Activated CD4-positive, alpha-beta T cell treated with anti-CD3 and anti-CD28 coated beads for 48 hours (primary cell): Measurements from ENCODE around the gene CEP131.

Experiments
- DNase-seq: peaks from one replicate; pipeline ENCODE4 v3.0.0-alpha.2; 2020

The CEP131 gene

DNA sequence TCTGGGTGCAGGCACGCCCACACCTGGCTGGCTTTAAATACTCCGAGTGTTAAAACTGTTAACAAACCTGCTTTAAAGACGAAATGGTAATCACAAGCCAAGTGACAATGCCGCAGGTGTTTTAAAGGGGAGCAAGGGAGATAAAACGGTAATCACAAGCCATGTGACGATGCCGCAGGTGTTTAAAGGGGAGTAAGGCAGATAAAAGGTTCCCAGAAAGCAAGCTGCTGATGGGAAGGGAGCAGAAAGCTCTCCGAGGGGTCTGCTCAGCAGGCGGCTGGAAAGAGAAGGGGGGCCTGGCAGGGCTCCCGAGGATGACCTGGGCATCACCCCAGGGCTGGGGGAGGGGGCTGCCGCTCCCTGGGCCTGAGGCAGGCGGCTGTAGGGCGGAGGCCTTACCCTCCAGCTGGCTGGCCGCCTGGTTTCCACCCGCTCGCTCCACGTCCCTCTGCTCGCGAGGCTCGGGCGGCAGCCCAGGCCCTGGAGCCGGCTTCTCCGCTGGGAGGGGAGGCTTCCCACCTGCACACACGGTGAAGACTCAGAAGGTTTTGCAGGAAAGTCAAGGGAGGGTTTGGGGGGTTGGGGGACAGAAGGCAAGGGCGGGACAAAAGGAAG is 28.4 kb upstream of the CEP131 start:
- DNase-seq = no peak

DNA sequence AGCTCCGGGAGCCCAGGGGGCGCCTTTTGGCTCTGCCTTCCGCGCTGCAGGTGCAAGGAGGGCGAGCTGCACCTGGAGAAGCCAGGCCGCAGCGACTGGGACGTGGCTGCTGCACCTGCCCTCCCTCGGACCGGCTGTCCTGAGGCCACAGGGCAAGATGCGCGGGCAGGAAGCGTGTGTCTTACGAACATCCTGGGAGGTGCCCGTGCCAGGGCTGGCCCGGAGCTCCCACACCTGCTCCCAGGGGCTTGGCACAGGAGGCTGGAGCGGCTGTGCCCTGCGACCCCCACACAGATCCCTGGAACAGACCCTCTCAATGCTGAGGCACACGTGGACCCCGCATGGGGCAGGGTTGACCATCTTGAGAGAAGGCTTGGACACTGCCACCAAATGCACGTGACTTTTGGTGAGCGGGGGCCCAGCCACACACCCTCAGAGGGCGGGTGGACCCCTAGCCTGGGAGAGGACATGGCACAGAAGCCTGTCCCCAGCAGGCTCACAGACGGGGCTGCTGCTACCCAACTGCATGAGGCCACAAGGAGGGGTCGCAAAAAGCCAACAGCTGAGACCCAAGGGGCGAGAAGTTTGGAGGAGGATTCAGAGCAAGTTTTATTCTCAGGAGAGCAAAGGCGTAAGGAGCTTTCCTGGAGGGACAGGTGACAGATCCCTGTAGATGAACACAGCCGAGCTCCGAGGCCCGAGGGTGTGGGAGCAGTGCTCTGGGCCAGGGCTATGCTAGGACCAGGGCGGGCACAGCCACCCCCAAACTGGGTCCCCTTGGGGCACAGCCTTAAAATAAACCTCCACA is 27.7 kb upstream of the CEP131 start:
- DNase-seq = no peak

DNA sequence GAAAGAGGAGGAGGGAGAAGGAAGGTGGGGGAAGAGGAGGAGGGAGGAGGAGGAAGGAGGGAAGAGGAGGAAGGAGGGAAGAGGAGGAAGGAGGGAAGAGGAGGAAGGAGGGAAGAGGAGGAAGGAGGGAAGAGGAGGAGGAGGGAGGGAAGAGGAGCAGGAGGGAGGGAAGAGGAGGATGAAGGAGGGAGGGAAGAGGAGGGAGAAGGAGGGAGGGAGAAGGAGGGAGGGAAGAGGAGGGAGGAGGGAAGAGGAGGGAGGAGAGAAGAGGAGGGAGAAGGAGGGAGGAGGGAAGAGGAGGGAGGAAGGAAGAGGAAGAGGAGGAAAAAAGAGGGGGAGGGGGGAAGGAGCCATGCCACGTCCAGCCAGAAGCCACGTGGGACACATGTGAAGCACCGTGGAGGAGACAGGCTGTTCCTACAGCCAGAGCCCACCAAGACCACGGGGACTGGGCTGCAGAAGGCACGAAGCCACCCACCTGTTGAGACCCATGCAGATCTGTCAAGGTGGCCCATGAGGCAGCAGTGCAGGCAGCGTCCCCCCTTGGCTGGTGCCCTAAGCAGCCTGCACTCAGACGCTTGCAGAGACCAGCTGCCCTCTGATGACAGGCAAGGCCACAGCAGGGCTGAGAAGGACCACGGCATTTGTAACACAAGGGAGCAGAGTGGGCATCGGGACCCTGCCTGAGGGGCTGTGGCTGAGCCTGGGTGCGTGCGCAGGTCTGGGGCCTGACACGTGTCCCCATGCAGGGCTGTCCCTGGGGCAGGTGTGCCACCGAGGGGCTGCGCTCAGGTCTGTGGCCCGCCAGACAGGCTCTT is 26.7 kb upstream of the CEP131 start:
- no peak for DNase-seq

DNA sequence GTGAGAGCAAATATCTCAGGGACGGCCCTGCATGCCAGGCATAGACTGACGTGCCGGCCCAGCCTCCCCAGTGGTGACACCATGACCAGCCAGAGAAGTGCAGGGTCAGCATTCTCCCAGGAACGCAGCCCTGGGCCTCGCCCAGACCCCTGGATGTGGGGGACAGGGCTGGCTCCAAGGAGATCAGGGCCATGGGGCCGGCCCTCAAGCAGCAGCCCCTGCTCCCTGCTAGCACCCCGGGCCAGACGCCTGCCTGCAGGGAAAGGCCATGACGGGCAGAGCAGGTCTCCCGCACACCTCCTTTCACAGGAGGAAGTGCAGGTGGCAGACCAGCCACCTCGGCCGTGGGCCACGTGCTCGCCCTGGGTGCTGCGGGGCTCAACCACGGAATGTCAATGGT is 25.9 kb upstream of the CEP131 start:
- no peak for DNase-seq

DNA sequence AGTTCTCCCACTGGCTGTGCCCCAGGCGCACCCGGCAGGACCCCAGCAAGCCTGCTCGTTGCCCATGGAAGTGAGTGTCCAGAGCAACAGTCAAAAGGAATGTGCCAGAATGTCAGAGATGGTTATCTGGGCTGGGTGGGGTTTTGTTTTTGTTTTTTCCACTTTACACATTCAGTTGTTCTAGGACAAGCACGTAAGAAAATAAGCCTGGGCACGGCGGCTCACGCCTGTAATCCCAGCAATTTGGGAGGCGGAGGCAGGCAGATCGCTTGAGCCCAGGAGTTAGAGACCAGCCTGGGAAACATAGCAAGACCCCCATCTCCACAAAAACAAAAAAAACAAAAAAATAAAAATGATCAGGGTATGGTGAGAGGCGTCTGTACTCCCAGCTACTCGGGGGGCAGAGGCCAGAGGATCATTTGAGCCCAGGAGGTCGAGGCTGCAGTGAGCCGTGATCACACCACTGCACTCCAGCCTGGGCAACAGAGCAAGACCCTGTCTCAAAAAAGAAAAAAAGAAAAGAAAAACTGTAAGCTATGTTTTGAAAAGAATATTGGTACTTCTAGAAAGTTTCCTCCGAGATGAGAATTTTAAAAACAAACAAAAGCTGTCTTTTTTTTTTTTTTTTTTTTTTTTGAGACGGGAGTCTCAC is 24.7 kb upstream of the CEP131 start:
- no peak for DNase-seq

DNA sequence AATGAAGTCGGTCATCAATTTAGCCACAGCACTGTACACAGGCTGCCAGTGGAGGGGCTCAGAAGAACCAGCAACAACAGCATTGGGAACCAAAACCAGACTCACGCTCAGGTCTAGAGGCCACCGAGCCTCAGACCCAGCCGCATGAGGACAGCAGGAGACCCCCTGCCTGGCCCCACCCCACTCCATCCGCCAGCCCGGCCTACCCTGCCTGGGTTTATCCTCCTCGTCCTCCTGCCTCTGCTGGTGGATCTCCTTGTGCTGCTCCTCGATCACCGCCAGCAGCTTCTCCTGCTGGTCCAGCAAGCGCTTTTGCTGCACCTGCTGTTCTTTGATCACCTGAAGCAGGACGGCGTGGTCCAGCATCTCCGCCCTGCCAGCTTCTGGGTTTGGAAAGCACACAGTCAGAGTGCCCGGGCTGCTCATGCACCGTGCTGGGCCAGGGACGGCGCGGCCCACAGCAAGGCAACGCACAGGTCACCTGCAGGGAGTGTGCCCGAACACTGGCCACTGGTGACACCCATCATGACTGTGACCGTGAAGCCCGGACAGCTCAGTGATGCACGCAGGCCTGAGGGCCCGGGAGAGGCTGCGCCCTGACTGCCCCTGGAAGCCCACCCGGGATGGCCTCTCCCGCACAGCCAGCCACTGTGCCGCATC is 24.0 kb upstream of the CEP131 start:
- no peak for DNase-seq

DNA sequence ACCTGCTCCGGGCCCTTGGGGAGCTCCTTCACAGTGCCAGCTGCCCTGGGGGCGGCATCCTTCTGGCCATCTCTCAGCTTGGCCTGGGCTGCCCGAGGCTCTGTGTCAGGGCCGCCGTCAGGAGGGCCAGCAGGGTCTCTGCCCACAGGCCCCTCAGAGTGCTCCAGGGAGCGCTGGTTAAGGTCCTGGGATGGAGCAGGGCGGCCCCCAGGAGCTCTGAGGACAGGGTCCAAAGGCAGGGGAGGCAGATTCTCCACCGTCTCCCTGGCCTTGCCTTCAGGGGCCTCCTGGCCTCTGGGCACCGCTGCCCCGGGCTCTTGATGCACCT is 23.5 kb upstream of the CEP131 start:
- DNase-seq = no peak

DNA sequence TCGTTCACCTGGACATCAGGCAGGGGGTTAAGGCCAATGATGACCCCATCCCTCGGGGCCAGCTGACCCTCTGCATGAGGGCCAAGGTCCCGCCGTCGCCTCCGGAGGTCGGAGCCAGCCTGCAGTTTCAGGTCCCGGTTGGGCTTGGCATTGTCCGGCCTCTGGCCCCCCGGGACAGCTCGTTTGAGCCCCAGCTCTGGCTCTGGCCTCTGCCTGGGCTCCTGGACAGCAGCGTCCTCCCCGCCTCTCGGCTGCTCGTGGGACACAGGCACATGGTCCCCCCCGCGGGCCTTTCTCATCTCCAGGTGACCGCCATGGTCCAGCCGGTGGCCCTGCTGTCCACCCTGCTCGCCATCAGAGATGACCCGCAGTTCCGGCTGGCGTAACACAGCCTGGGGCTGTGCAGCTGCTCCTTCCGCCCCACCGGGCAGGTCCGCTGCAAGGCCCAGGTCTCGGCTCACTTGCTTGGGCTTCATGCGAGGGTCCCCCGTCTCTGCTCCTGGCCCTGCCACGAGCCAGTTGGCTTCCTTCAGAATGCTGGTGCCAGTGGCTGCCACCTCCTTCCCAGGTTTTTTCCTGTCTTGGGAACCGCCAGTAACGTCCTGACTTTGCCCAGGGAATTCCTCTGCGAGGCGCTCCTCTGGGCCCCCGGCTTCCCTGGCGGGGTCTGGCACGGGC is 23.0 kb upstream of the CEP131 start:
- DNase-seq = no peak

DNA sequence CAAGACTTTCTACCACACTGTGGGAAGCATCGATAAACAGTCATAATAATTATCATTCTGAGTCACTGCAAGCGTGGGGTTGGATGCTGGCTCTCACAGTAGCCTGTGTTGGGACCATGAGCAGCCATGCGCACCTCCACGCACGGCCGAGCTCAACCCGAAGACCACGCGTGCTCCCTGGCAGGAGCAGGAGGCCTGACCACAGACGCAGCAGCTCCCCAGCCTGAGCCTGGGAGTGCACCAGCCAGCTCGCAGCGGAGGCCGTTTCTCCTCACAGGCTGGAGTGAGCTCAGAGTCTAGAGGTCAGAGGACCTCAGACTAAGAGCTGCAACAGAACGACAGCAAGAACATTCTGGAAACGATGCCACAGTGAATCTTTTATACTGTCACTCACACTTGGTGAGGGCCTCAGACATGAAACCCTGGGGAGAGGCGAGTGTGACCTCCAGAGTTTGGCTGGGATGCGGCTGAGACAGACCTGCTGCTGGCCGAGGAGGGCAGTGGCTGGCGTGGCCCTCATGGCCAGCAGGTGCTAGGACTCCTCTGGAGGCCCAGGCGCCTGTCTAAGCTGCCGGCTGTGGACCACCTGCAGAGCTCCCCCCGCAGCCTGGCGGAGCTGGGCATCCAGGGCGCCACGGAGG is 22.4 kb upstream of the CEP131 start:
- DNase-seq = no peak

DNA sequence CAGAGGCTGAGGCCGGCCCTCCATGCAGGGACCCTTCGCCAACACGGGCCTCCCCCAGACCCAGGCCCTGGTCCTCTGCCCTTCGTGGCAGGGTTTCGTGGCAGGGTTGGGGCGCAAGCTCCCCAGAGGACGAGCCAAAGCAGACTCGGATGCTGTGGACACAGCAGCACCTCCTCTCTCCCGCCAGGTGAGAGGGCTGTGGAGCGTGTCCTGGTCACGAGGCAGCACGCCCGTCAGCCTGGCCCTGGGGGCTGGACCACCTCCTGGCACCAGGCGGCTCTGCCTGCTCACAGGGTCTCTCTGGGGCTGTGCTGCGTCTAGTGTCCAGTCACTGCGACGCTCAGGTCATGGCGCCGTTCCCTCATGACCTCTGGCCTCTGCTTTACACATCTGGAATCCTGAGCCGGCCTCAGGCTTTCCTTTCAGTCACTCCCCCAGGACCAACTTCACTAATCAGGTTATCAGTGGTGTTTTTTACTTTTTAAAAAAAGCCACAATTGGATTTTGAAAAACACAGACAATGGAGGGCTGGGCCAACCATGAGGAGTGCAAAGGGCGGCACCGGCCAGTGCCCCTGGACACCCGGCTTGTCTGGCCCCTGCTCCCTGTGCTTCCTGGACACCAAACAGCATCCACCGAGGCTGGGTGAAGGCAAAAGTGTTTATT is 21.7 kb upstream of the CEP131 start:
- DNase-seq = no peak

DNA sequence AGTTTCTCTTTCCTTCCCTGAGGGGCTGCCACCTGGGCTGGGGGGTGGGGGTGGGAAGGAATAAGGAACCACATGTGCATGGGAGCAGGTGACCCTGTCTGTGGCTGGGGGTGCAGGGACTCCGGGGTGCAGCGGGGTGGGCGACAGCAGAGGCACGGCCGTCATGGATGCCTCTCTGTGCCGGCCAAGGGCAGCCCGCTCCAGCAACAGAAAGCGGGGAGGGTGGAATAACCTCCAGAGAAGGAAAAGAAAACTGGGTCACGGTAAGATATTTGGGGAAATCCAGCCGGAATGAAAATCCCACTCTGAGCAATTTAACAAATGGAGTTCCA is 20.5 kb upstream of the CEP131 start:
- DNase-seq = no peak

DNA sequence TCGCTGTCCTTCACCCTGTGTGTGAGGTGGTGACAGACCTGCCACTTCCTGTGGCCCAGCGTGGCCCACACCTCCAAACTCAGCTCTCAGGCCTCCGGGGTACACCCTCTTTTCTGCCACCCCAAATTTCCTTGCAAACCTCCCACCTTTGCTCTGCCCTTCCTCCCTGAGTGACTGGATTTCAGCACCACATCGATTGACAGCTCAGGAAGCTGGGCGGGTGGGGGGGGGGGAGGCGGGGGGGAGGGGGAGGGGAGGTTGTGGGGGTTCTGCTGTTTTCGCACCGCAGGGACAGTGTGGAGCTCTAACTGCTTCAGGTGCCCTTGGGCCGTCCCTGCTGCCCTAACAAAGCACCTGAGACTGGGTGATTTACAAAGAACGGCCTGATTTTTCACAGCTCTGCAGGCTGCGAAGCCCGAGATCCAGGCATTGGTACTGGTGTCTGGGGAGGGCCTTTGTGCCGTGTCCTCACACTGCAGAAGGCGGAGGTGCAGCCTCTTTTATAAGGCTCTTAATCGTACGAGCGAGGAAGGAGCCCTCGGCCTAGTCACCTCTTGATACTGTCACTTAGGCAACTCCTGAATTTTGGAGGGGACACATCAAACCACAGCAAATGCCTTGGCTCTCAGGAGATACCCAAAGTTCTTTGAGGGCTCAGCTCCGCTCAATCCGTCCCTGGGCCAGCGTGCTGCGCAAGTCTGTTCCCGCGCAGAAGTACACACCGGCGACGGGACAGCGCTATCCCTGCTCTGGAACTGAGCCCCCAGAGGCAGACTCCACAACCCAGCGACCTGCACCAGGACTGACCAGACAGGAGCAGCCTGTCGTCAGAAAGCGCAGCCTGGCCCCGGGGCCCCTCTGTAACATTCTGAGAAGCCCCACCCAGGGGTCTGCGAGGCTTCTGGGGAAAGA is 19.9 kb upstream of the CEP131 start:
- DNase-seq = no peak

DNA sequence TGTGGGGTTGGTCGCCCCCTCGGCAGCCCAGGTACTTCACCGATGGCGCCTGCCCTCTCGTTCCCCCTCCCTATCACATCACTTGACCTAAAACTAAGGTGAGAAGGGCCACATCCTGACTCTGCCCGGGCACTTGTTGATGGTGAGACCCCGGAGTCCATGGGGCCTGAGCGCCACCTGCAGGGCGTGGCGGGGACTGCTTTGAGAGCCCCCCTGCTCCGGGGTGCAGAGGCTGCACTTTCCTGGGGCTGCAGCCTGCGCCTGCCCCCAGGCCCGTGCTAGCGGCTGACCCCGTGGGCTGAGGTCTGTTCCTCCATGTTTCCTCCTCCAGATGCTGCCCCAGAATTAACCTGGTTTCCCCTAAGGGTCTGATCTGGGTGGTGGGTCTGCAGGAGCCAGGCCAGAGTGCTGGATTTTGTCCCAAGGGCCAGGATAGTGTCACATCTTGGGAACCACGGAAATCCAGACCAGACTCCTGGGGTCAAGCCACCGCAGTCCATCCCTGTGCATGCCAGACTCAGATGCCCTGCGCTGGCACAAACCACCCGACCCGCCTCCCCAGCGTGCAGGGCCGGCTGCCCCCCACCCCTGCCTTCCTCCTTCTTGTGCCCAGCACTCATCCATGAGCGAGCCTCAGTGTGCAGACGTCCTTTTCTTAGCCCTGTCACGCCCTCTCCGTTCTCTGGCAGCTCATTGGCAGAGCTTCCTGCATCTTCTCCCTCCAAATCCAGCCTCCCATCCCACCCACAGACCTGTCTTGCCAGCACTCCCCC is 19.1 kb upstream of the CEP131 start:
- peak; percentile 79 for DNase-seq

DNA sequence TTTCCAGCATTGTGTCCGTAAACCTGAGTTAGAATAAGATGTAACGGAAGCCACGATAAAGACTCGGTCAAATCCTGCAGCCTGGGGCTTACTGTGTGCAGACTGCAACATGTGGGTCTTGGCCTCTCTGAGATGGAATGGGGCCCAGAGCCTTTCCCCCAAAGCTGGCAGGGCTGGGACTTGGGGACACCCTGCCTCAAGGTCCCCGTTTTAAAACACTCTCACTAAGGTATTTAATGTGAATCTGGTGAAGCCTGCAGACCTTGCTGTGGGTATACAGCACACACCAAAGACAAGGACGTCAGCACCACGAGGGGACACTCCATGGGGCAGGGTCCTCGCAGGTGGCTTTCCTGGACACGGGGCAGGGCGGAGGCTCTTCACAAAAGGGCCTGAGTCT is 18.4 kb upstream of the CEP131 start:
- no peak for DNase-seq

DNA sequence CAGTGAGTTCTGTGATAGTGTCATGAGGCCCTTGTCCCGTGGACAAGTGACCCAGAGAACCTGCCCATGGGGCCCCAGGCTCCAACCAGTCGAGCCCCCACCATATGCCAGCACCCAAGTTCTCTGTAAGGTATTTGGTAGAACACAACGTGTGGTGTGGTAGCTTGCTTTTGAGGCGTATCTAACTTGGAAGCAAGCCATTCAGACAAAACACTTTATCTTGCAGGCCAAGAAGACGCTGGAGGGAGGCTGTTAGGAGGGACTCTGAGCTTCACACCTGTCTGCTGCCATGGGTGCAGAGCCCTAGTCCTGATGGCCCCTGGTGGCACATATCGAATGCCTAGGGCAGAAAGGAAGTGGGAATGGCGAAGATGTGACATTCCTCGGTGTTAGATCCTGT is 18.0 kb upstream of the CEP131 start:
- no peak for DNase-seq

DNA sequence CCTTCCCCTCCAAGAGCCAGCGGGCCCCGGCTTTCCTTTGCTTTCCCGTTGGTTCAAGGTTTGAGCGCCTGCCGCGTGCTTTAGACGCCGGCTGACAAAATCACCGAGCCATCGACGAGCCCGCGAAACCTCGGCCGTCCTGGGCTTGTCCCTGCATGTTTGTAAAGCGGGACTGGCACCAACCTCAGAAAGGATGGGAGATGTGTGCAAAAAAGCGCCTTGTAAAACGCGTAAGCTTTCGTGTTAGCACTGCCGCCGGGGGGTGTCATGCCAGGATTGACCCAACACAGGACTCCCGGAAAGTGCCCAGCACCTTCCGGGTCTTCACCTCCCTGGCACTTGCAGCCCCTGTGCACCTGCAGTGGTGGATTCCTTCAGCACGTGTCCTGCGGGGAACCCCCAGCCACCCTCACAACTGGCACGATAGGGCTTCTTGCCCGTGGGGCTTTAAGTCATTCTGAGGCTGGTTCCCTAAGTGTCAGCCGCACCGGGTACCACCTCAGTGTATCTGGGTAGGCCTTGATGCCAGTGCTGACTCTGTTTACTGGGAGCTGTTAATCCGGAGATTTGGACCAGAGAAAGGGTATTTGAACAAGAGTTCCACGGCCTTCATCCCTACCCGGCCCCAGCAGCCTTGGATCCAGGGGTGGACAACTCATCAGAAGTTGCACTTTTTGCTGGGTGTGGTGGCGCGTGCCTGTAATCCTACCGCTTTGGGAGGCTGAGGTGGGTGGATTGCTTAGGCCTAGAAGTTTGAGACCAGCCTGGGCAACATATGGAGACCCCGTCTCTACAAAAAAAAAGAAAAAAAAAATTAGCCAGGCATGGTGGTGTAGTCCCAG is 17.2 kb upstream of the CEP131 start:
- DNase-seq = peak; percentile 73

DNA sequence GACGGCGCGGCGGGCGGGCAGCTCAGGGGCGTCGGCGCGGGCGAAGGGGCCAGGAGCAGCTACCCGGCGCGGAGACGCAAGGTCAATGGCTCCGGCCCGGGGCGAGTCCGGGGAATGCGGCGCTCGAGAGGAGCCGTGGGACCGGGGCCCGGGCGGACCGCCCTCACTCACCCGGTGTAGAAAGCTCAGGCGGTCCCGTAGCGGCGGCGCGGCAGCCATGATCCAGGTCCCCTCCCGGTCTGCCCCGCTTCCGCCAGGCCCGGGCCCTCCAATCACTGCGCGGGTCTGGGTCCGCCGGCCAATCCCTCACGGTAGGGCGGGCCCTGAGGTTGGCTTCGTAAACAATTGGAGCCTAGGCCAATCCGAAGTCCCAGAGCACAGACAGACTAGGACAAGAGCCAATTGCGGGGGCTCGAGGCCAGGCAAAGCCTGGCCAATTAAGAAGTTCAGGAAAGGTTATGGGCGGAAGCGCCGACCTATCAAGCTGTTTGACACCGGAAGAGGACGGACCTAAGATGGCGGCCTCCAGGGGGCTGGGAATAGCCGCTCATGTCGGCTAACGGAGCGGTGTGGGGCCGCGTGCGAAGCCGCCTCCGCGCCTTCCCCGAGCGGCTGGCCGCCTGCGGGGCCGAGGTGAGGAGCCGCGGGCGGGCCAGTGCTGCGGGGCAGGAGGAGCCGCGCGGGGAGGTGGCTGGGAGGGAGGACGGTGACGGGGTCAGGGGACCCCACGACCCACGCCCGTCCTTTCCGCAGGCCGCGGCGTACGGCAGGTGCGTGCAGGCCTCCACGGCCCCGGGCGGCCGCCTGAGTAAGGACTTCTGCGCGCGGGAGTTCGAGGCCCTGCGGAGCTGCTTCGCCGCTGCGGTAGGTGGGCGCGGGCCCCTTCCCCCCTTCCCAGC is 16.3 kb upstream of the CEP131 start, which contains the start of the genes NDUFAF8 and TEPSIN:
NDUFAF8 (plus strand) TSS at position 504 of the 899 bp plus-strand sequence; CDS start at position 550, 46 bp downstream.
TEPSIN (minus strand) TSS at position 241 of the 899 bp plus-strand sequence; CDS start at position 219, 22 bp downstream.
- DNase-seq = peak; percentile 96
